ENCODE measurements around the gene CPT1B.

CPT1B gene

GRCh38 chr22:50563413-50564160 is 14.6 kb downstream of the CPT1B start:
- peak overlapping the region; percentile 86 for H3K9ac ChIP-seq (ENCODE audit: low read length)

GRCh38 chr22:50562523-50563412 is 15.5 kb downstream of the CPT1B start, which contains the start of gene SYCE3:
TSS of gene SYCE3 (minus strand) at chr22:50562919. CDS start at chr22:50556405, 6,514 bp downstream.
- Histone ChIP-seq H3K9me3 (ENCODE audit: control insufficient read depth, low read length) (no peaks in the 10 kb centered on the region), H3K4me1 (ENCODE audit: control insufficient read depth, insufficient read depth, low read length) (peaks cover 21% of the 10 kb centered on the region), H3K9ac (ENCODE audit: low read length) (peak within 1 kb of the TSS; percentile 86), H3K4me3 (ENCODE audit: low read length) (peak within 1 kb of the TSS; percentile 85), H3K36me3 (ENCODE audit: control insufficient read depth, insufficient read depth, low read length, severe bottlenecking) (no peaks in the 10 kb centered on the region), H3K27me3 (replicated peaks; ENCODE audit: control insufficient read depth, insufficient read depth, low read length) (peaks cover 5% of the 10 kb centered on the region)
- peak; percentile 99 for DNase-seq (ENCODE audit: low read depth)

More at GRCh38 chr22:50563413-50564160, 14.6 kb downstream of the CPT1B start:
- Histone ChIP-seq H3K4me1 (ENCODE audit: control insufficient read depth, insufficient read depth, low read length) (peaks cover 21% of the 10 kb centered on the region), H3K4me3 (ENCODE audit: low read length) (peak overlapping the region; percentile 85), H3K27me3 (replicated peaks; ENCODE audit: control insufficient read depth, insufficient read depth, low read length) (peaks cover 5% of the 10 kb centered on the region), H3K36me3 (ENCODE audit: control insufficient read depth, insufficient read depth, low read length, severe bottlenecking) (no peaks in the 10 kb centered on the region), H3K9me3 (ENCODE audit: control insufficient read depth, low read length) (no peaks in the 10 kb centered on the region)
- DNase-seq (ENCODE audit: low read depth) = no peak

GRCh38 chr22:50561401-50562358 is 16.5 kb downstream of the CPT1B start:
- no peak overlapping the region for H3K4me3 ChIP-seq (ENCODE audit: low read length)
- H3K4me1 ChIP-seq (ENCODE audit: control insufficient read depth, insufficient read depth, low read length) = peaks cover 21% of the 10 kb centered on the region
- no peak for DNase-seq (ENCODE audit: low read depth)
- H3K27me3 ChIP-seq (replicated peaks; ENCODE audit: control insufficient read depth, insufficient read depth, low read length) = peaks cover 5% of the 10 kb centered on the region
- no peaks in the 10 kb centered on the region for H3K9me3 ChIP-seq (ENCODE audit: control insufficient read depth, low read length)
- H3K9ac ChIP-seq (ENCODE audit: low read length) = no peak overlapping the region
- H3K36me3 ChIP-seq (ENCODE audit: control insufficient read depth, insufficient read depth, low read length, severe bottlenecking) = no peaks in the 10 kb centered on the region

GRCh38 chr22:50560034-50560433 is 18.2 kb downstream of the CPT1B start:
- Histone ChIP-seq H3K36me3 (ENCODE audit: control insufficient read depth, insufficient read depth, low read length, severe bottlenecking) (no peaks in the 10 kb centered on the region), H3K4me1 (ENCODE audit: control insufficient read depth, insufficient read depth, low read length) (peaks cover 16% of the 10 kb centered on the region), H3K27me3 (replicated peaks; ENCODE audit: control insufficient read depth, insufficient read depth, low read length) (peaks cover 5% of the 10 kb centered on the region), H3K4me3 (ENCODE audit: low read length) (no peak overlapping the region), H3K9me3 (ENCODE audit: control insufficient read depth, low read length) (no peaks in the 10 kb centered on the region), H3K9ac (ENCODE audit: low read length) (no peak overlapping the region)
- DNase-seq (ENCODE audit: low read depth) = no peak

GRCh38 chr22:50556703-50557102 is 21.5 kb downstream of the CPT1B start:
- Histone ChIP-seq H3K4me3 (ENCODE audit: low read length) (no peak overlapping the region), H3K9me3 (ENCODE audit: control insufficient read depth, low read length) (no peaks in the 10 kb centered on the region), H3K9ac (ENCODE audit: low read length) (no peak overlapping the region), H3K4me1 (ENCODE audit: control insufficient read depth, insufficient read depth, low read length) (no peaks in the 10 kb centered on the region), H3K36me3 (ENCODE audit: control insufficient read depth, insufficient read depth, low read length, severe bottlenecking) (no peaks in the 10 kb centered on the region), H3K27me3 (replicated peaks; ENCODE audit: control insufficient read depth, insufficient read depth, low read length) (peaks cover 12% of the 10 kb centered on the region)
- DNase-seq (ENCODE audit: low read depth) = no peak

GRCh38 chr22:50553310-50553709 is 24.9 kb downstream of the CPT1B start:
- no peak for DNase-seq (ENCODE audit: low read depth)
- no peak overlapping the region for H3K4me3 ChIP-seq (ENCODE audit: low read length)

GRCh38 chr22:50551160-50551752 is 27.0 kb downstream of the CPT1B start:
- no peak overlapping the region for H3K9ac ChIP-seq (ENCODE audit: low read length)
- peaks cover 2% of the 10 kb centered on the region for H3K4me1 ChIP-seq (ENCODE audit: control insufficient read depth, insufficient read depth, low read length)
- no peak for DNase-seq (ENCODE audit: low read depth)
- H3K9me3 ChIP-seq (ENCODE audit: control insufficient read depth, low read length) = no peaks in the 10 kb centered on the region
- no peaks in the 10 kb centered on the region for H3K36me3 ChIP-seq (ENCODE audit: control insufficient read depth, insufficient read depth, low read length, severe bottlenecking)
- H3K27me3 ChIP-seq (replicated peaks; ENCODE audit: control insufficient read depth, insufficient read depth, low read length) = peaks cover 24% of the 10 kb centered on the region
- no peak overlapping the region for H3K4me3 ChIP-seq (ENCODE audit: low read length)

More at GRCh38 chr22:50553310-50553709, 24.9 kb downstream of the CPT1B start:
- H3K9me3 ChIP-seq (ENCODE audit: control insufficient read depth, low read length) = no peaks in the 10 kb centered on the region
- no peaks in the 10 kb centered on the region for H3K36me3 ChIP-seq (ENCODE audit: control insufficient read depth, insufficient read depth, low read length, severe bottlenecking)
- no peak overlapping the region for H3K9ac ChIP-seq (ENCODE audit: low read length)
- H3K27me3 ChIP-seq (replicated peaks; ENCODE audit: control insufficient read depth, insufficient read depth, low read length) = peaks cover 18% of the 10 kb centered on the region
- H3K4me1 ChIP-seq (ENCODE audit: control insufficient read depth, insufficient read depth, low read length) = no peaks in the 10 kb centered on the region

- Histone ChIP-seq H3K36me3 (ENCODE audit: control insufficient read depth, insufficient read depth, low read length, severe bottlenecking) (no peaks in the 10 kb centered on the region), H3K27me3 (replicated peaks; ENCODE audit: control insufficient read depth, insufficient read depth, low read length) (peaks cover 28% of the 10 kb centered on the region)
Observed at GRCh38 chr22:50550395-50550794, 27.8 kb downstream of the CPT1B start.

GRCh38 chr22:50548921-50549790 is 29.1 kb downstream of the CPT1B start:
- Histone ChIP-seq H3K4me1 (ENCODE audit: control insufficient read depth, insufficient read depth, low read length) (peaks cover 11% of the 10 kb centered on the region), H3K9ac (ENCODE audit: low read length) (no peak overlapping the region), H3K36me3 (ENCODE audit: control insufficient read depth, insufficient read depth, low read length, severe bottlenecking) (no peaks in the 10 kb centered on the region), H3K27me3 (replicated peaks; ENCODE audit: control insufficient read depth, insufficient read depth, low read length) (peaks cover 28% of the 10 kb centered on the region), H3K4me3 (ENCODE audit: low read length) (no peak overlapping the region), H3K9me3 (ENCODE audit: control insufficient read depth, low read length) (no peaks in the 10 kb centered on the region)
- no peak for DNase-seq (ENCODE audit: low read depth)

More at GRCh38 chr22:50550395-50550794, 27.8 kb downstream of the CPT1B start:
- Histone ChIP-seq H3K9ac (ENCODE audit: low read length) (no peak overlapping the region), H3K4me3 (ENCODE audit: low read length) (no peak overlapping the region), H3K9me3 (ENCODE audit: control insufficient read depth, low read length) (no peaks in the 10 kb centered on the region), H3K4me1 (ENCODE audit: control insufficient read depth, insufficient read depth, low read length) (peaks cover 8% of the 10 kb centered on the region)
- DNase-seq (ENCODE audit: low read depth) = no peak
